ENCODE measurements around the gene LAPTM5. TPM values are rescaled to one million over a fixed set of nuclear protein-coding genes. Genes with fewer than 3 reads are reported as not detected.

Gene LAPTM5
- total and polyA plus RNA-seq, 4 donors, result 18.0 to 46.2 (median 28.1) TPM

- TF ChIP-seq ATF3 (IDR thresholded peaks at IDR 0.05), result no peak
These were observed 37.0 kb downstream of the LAPTM5 start for GRCh38 chr1:30720271-30721223.

GRCh38 chr1:30719406-30720270 is 37.9 kb downstream of the LAPTM5 start:
- H3K27ac ChIP-seq (ENCODE audit: low read depth in 1 of 2, low read length in 2 of 2), result peak overlapping the region in 1 of 2 donors; percentile 94
- TF ChIP-seq RAD21 (IDR thresholded peaks at IDR 0.05) (peak; percentile 27 to 97), YY1 (IDR thresholded peaks at IDR 0.05) (no peak)
- no peaks in the 10 kb centered on the region for H3K27me3 ChIP-seq (ENCODE audit: control insufficient read depth in 4 of 4, insufficient read depth in 4 of 4, low read length in 3 of 4)
- no peak overlapping the region for H3K4me3 ChIP-seq (ENCODE audit: low read depth in 1 of 3, low read length in 3 of 3)
- H3K4me1 ChIP-seq (ENCODE audit: control insufficient read depth in 4 of 4, insufficient read depth in 4 of 4, low read length in 3 of 4), result peaks cover 0 to 9% (median 4%) of the 10 kb centered on the region in 4 donors
- WGBS, result 35% methylated on average over 21 of the region's 21 CpGs
- peaks cover 0 to 4% (median 0%) of the 10 kb centered on the region in 4 donors for H3K9me3 ChIP-seq (ENCODE audit: control insufficient read depth in 4 of 4, low read length in 3 of 4)
- peak overlapping the region in 1 of 2 donors; percentile 4 for H3K9ac ChIP-seq (ENCODE audit: low read depth in 1 of 2, low read length in 2 of 2)
- no peak for DNase-seq (ENCODE audit: low spot score)
- no peaks in the 10 kb centered on the region for H3K36me3 ChIP-seq (ENCODE audit: control insufficient read depth in 4 of 4, insufficient read depth in 3 of 4, low read depth in 1 of 4, low read length in 3 of 4)

More at GRCh38 chr1:30720271-30721223, 37.0 kb downstream of the LAPTM5 start:
- no peak overlapping the region for H3K4me3 ChIP-seq (ENCODE audit: low read depth in 1 of 3, low read length in 3 of 3)
- H3K4me1 ChIP-seq (ENCODE audit: control insufficient read depth in 4 of 4, insufficient read depth in 4 of 4, low read length in 3 of 4), result peaks cover 0 to 9% (median 4%) of the 10 kb centered on the region in 4 donors
- no peak overlapping the region for H3K9ac ChIP-seq (ENCODE audit: low read depth in 1 of 2, low read length in 2 of 2)
- no peaks in the 10 kb centered on the region for H3K27me3 ChIP-seq (ENCODE audit: control insufficient read depth in 4 of 4, insufficient read depth in 4 of 4, low read length in 3 of 4)
- no peak for DNase-seq (ENCODE audit: low spot score)
- WGBS, result 93% methylated on average over 16 of the region's 16 CpGs
- H3K9me3 ChIP-seq (ENCODE audit: control insufficient read depth in 4 of 4, low read length in 3 of 4), result no peaks in the 10 kb centered on the region
- H3K27ac ChIP-seq (ENCODE audit: low read depth in 1 of 2, low read length in 2 of 2), result no peak overlapping the region
- H3K36me3 ChIP-seq (ENCODE audit: control insufficient read depth in 4 of 4, insufficient read depth in 3 of 4, low read depth in 1 of 4, low read length in 3 of 4), result peaks cover 0 to 8% (median under 1%) of the 10 kb centered on the region in 4 donors

GRCh38 chr1:30718636-30719405 is 38.8 kb downstream of the LAPTM5 start:
- Histone ChIP-seq H3K27me3 (ENCODE audit: control insufficient read depth in 4 of 4, insufficient read depth in 4 of 4, low read length in 3 of 4) (no peaks in the 10 kb centered on the region), H3K4me3 (ENCODE audit: low read depth in 1 of 3, low read length in 3 of 3) (peak overlapping the region; percentile 33 to 46 (median 43))
- under 1% methylated on average over 66 of the region's 66 CpGs for WGBS

More at GRCh38 chr1:30718636-30719405, 38.8 kb downstream of the LAPTM5 start:
- Histone ChIP-seq H3K27ac (ENCODE audit: low read depth in 1 of 2, low read length in 2 of 2) (peak overlapping the region; percentile 94 to 99), H3K9me3 (ENCODE audit: control insufficient read depth in 4 of 4, low read length in 3 of 4) (peaks cover 0 to 4% (median 0%) of the 10 kb centered on the region in 4 donors), H3K36me3 (ENCODE audit: control insufficient read depth in 4 of 4, insufficient read depth in 3 of 4, low read depth in 1 of 4, low read length in 3 of 4) (no peaks in the 10 kb centered on the region), H3K4me1 (ENCODE audit: control insufficient read depth in 4 of 4, insufficient read depth in 4 of 4, low read length in 3 of 4) (peaks cover 0 to 9% (median 4%) of the 10 kb centered on the region in 4 donors), H3K9ac (ENCODE audit: low read depth in 1 of 2, low read length in 2 of 2) (peak overlapping the region; percentile 5 to 52)
- TF ChIP-seq HNF4A (conservative IDR thresholded peaks at IDR 0.05), result no peak
- no peak for TF ChIP-seq ATF3 (IDR thresholded peaks at IDR 0.05)
- no peak for TF ChIP-seq HNF4G (IDR thresholded peaks at IDR 0.05)
- peak; percentile 94 for TF ChIP-seq CTCF (IDR thresholded peaks at IDR 0.05; ENCODE audit: low read depth, low read length, missing input control)
- TF ChIP-seq EGR1 (IDR thresholded peaks at IDR 0.05; ENCODE audit: low read depth in 2 of 2), result peak in 1 of 2 donors; percentile 39
- TF ChIP-seq GABPA (IDR thresholded peaks at IDR 0.05 in 1 of 2, conservative IDR thresholded peaks at IDR 0.05 in 1 of 2), result peak in 1 of 2 donors; percentile 27
- peak in 1 of 2 donors; percentile 95 for TF ChIP-seq RAD21 (IDR thresholded peaks at IDR 0.05)
- peak; percentile 70 for TF ChIP-seq REST (IDR thresholded peaks at IDR 0.05)
- TF ChIP-seq FOXA2 (IDR thresholded peaks at IDR 0.05), result no peak
- TF ChIP-seq YY1 (IDR thresholded peaks at IDR 0.05), result no peak
- no peak for TF ChIP-seq FOXA1 (IDR thresholded peaks at IDR 0.05)
- TF ChIP-seq RXRA (IDR thresholded peaks at IDR 0.05), result no peak
- TF ChIP-seq MAX (IDR thresholded peaks at IDR 0.05), result no peak
- TF ChIP-seq TAF1 (conservative IDR thresholded peaks at IDR 0.05), result no peak
- no peak for TF ChIP-seq NR2F2 (IDR thresholded peaks at IDR 0.05)
- DNase-seq (ENCODE audit: low spot score), result peak; percentile 91
